HG03342 (cell line): ENCODE data around the gene FCN3.

Source experiments
- ATAC-seq: cut with Tn5 transposase; IDR thresholded peaks from one replicate; pipeline ENCODE4 v1.9.1; 2021; ENCODE audit warnings: mild to moderate bottlenecking, moderate library complexity; ENCODE audit not compliant: unreplicated experiment

FCN3 gene

DNA sequence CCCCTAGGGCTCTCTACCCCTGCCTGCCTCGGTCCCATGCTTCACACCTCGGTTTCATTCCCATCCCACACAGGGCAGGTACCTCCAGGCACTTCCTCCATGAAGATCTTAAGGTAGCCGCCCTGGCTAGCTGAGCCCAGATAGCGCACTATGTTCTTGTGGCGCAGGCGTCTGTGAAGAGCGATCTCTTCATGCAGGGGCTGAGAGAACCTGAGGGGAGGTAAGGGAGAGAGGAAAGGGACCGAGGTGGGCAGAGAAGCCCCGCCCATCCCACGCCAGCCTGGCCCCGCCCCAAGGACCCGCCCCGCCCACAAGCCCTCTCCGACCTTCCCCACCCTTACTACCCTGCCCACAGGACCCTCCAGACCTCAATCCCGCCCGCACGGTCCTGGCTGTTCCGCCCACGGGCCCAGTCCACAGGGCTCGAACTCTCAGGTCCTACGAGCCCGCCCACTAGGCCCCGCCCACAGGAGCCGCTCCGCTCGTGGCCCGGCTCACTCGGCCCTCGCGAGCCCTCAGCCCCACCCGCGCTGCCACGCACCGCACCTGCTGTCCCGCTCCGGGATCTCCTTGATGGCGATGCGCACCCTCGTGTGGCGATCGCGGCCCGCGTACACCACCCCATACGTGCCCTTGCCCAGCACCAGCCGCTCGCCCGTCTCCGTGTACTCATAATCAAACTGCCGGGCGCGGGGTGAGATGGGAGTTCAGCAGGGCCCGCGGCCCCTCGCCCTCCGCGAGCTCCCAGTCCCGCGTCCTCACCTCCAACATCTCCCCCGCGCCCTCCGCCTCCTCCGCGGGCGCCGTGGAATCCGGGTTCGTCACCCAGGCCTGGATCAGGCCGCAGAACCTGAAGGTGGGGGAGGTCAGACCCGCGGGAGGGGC is 14.2 kb downstream of the FCN3 start:
- no peak for ATAC-seq

DNA sequence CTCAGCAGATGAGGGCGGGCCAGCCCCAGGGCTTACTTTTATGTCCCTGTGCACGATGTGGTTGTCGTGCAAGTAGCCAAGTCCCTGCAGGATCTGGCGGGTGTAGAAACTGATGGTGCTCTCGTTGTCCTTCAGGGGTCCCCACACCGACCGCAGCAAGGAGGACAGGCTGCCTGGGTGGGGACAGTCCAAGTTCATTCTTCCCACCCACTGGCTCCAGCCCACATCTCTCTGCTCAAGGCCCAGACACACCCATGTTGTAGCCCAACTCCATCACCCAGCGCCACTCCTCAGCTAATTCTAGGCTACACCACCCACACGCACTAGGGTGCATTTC is 14.8 kb downstream of the FCN3 start:
- no peak for ATAC-seq

DNA sequence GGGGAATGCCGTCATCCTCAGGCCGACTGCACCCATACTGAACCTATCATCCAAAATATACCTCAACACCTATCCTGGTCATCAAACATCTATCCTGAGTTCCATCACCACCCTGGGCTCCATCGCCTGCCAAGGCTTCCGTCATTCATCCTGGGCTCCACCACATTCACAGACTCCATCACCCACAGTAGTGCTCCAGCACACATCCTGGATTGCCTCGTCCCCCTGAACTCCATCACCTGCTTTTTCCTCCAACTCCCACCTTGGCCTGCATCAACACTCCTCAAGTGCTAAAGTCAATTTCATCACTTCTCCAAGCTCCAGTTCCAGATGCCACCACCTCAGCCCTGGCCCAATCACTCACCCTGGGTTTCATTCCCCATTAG is 15.7 kb downstream of the FCN3 start:
- ATAC-seq, result no peak

DNA sequence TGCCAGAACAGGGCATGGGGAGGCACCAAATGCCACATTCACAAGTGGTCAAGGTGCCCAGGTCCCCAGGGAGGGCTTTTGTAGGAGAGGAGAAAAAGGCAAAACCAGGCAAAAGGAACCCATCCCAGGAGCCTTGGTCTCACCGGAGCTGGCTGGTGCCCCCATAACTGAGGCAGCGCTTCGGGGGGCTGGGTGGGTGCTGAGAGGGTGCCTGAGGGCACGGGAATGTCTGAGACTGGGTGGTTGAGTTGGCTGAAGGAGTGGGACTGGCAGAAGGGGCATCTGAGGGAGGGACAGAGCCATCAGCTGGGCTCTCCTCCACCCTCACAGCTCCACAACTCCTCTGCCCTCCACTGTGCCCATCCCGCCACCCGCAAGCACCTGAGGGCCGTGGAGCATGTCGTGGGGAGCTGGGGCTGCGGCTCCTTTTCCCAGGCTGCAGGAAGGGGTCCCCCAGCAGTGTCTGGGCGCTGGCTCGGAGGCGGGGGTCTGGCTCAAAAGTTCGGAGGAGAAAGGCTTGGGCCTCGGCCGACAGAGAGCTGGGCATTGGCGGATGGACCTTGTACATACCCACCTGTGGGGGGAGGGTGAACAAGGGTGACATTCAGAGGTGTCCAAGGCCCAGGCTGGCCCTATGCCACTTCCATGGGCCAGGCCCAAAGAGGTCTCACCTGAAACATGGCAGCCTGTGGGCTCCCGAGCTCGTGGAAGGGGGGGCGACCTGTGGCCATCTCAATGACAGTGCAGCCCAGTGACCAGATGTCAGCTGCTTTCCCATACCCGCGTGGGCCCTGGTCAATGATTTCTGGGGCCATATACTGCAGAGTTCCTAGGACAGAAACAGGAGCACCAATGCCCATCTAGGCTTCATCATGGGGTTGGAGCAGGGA is 16.3 kb downstream of the FCN3 start:
- no peak for ATAC-seq

DNA sequence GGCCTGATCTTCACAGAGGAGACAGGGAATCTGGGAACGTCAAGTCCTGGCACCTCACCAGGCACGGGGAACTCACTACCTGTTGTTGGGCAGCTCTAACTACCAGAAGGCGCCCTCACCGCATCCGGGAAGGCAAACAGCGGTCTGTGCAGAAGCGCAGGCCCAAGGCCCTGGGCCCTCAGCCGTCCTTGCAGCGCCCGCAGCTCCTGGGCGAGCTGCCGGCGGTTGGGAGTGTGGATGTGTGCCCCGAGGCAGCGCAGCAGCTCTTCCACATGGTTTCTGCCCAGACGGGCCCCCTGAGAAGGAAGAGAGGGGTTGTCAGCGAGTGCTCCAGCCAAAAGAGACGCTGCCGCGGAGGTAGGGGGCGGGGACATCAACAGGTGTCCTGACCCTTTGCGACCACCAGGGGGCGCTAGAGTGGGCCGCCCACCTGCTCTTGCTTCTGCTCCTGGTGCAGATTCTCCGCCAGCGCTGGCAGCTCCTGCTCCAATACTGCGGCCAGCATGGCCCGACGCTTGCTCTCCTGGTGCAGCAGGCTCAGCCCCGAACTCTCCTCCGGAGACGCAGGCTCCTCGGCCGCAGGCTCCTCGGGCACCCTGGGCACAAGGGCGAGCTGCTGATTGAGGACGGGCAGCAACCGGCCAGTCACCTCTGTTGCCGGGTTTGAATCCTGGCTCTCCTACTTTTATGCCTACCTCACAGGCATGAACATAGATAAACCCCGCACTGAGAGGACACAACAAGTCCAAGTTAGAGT is 17.2 kb downstream of the FCN3 start:
- no peak for ATAC-seq

DNA sequence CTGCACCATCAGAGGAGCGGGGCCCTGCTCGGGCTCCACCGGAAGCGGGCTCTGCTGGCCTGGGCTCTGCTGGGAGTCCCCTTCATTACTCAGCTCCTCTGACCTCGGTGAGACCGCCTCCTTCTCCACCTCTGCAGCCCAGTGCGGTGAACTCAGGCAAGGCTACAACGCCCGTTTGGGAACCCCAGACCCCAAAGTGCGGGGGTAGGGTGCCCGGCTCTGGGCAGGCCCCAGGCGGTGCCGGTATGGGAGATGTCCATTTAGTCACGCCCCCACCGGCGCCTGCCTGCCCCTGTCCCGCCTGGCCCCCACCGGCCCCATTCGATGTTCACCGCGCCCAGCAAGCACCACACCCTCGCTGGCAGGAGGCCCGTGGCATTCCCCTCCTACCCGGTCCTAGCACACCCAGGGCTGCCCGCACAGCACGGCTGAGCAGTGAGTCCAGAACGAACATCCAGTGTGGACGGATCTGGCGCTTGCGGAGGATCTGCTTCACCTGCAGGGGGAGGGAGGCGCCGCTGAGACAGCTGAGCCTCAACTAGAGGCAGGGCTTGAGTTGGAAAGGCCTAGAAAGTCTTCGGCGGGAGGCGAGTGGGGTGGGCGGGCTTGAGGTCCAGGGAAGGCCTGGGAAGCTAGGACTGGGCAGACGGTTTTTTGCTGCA is 17.9 kb downstream of the FCN3 start:
- ATAC-seq, result no peak

DNA sequence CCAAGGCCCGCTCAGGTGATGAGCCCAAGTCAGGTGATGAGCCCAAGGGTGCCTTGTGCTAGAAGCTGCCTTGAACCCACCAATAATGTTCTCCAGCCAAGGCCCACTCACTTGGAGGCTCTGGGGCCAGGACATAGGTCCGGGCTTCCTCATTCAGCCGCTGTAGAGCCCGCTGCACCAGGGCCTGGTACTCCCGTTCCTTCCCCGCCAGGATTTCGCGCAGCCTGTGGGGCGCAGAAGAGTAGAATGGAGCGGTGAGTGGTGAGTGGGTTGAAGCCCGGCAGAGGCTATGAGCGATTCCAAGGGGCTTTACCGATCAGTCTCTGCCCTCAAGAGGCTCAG is 18.4 kb downstream of the FCN3 start:
- no peak for ATAC-seq

DNA sequence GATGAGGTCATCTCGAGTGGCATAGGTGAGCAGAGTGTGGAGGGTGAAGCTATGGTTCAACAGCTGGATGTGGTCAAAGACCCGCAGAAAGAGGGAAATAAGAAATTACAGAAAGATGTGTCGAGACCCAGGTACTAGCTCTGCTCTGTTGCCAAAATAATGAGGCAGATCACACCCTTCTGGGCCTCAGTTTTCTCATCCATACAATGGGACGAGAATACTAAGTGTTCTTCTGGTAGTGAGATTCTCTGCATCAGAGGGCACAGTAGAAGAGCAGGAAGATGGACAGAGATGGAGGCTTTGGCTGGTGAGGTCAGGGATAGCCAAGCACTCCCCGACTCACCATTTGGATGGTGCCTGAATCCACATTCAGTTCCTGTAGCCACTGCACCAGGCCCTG is 18.9 kb downstream of the FCN3 start:
- no peak for ATAC-seq

DNA sequence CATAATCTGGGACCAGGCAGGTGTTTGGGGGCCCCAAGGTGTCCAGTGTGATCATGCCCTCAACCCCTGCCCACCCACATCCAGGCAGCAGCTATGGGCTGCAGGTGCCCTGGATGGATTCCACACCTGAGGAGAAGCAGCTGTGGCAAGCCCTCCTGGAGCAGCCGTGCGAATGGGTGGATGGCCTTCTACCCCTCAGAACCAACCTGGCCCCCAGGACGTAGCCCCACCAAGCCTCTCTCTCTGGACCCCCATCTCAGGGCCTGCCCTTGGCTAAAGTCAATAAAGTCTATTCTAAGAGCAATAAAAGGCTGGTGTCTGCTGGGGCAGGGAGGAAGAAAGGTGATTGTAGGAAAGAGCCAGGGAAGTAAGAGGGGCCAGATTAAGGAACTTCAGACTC is 21.0 kb downstream of the FCN3 start:
- no peak for ATAC-seq

DNA sequence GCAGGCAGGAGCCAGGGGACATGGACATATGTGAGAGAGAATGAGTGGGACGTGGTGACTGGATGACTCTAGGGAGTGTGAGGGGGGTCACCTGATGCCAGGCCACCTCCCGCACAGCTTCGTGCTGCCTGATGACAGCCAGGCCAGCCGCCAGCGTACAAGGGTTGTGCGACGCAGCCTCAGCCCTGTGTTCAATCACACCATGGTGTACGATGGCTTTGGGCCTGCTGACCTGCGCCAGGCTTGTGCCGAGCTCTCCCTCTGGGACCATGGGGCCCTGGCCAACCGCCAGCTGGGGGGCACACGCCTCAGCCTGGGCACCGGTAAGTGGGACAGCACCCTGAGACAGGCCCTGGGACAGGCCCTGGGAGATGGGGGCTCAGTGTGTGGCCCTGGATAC is 21.5 kb downstream of the FCN3 start:
- no peak for ATAC-seq

DNA sequence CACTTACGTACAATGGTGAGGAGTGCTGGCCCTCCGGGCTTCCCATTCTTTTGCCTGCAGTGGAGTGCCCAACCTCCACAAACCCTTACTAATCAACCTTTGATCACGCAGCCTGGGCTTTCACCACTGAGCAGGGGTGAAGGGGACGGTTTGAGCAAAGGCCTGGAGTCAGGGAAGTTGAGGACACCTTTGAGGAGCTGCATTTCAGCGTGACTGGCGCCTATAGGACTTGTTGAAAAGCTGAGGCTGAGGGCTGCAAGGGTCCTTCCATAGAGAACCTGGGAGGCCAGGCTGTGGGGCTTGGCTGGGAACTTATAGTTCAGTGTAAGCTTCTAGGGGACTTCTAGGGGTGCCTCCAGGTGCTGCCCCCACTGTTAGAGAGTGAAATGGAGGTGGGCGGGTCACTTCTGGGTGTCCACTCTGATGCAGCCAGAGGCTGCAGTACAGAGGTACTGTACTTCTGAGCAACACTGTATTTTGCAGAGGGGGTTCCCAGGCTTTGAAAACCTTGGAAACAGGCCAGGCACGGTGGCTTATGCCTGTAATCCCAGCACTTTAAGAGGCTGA is 23.0 kb downstream of the FCN3 start:
- ATAC-seq, result no peak

DNA sequence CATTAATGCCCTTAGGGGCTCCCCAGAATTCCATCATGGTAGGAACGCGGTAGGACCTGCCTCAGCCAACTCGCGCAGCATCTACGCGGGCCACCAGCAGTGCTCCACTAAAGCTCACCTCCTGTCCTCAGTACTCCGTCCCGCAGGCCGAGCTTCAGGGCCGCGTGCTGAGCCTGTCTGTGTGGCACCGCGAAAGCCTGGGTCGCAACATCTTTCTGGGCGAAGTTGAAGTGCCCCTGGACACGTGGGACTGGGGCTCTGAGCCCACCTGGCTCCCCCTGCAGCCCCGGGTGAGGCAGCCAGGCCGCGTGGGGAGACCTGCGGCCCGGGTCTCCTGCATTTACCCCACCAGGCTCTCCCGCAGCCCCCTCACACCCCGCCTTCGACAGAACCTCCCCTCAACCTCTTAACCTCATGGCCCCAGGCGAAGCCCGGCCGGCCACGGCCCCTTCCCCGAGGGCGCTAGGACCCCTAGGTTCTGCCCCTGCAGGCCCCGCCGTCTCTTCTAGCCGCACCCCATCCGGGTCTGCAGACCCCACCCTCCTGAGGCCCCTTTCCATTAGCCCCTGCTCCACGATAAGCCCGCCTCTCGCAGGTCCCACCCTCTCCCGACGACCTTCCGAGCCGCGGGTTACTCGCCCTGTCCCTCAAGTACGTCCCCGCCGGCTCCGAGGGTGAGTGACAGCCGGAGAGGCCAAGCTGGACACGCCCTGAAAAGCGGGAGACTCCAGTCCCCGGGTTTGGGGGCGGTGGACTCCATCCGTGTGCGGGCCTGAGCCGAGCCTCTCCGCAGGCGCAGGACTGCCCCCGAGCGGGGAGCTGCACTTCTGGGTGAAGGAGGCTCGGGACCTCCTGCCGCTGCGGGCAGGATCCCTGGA is 23.7 kb downstream of the FCN3 start:
- no peak for ATAC-seq

DNA sequence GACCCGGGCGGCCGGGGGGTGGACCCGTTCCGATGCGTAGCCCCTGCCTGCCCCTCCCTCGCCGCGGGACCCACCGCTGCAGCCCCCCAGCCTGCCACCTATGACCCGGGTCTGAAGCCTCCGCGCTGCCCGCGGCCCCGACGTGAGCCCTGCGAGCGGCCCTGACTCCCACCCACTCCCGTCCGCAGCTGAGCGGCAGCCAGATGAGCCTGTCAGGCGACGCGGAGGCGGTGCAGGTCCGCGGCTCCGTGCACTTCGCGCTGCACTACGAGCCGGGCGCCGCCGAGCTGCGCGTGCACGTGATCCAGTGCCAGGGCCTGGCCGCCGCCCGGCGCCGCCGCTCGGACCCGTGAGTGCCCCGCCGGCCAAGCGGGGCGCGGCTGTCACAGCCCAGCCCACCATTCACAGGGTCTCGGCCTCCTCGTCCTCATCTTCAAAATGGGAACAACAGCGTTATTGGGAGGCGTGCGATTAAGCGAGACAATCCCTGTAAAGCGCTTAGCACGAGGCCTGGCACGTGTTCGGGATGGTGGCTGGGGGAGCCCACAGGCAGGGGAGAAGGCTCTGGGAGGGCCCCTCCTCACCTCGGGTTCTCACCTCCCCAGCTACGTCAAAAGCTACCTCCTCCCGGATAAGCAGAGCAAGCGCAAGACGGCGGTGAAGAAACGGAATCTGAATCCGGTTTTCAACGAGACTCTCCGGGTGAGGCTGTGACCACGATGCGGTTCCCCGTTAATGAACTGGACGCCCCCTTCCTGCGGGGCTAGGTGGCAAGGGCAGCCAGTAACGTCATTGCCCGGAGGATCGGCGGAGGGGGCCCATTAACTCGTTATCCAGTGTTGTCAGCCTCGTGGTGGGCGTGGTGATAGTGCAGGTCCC is 24.6 kb downstream of the FCN3 start:
- no peak for ATAC-seq

DNA sequence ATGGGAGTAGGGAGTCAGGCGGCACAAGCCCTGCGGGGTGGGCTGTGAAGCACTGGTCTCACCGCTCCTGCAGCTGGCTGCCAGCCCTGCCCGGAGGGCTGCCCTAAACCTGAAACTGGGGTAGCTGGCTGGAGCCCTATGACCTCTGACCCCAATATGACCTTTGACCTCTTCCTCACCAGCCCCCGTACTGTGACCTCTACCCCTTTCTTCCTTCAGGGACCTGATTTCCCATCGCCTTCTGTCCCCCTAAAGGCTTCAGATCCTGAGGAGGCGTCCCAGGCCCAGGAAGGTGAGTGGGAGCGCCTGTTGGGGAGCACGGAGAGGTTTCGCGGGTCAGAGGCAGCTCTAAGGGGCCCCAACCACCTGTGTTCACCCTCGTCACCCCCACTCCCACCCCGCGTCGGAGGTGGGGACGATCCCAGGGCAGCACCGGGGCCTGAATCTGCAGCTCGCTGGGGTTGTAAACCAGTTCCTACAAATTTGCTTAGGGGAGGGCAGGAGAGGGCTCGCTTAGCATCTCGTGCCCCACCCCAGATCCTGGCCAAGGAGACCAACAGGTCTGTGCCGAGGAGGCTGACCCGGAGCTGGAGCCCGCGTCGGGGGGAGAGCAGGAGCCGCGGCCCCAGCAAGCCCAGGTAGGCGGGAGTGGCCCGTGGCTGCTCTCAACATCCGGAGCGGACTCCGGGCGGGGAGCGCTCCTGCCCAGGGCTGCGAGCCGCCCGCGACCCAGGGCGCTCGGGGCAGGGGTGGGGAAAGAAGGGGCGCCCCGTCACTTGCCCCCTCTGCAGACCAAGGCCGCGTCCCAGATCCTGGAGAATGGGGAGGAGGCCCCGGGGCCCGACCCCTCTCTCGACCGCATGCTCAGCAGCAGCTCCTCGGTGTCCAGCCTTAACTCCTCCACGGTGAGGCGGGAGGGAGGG is 25.5 kb downstream of the FCN3 start:
- no peak for ATAC-seq

DNA sequence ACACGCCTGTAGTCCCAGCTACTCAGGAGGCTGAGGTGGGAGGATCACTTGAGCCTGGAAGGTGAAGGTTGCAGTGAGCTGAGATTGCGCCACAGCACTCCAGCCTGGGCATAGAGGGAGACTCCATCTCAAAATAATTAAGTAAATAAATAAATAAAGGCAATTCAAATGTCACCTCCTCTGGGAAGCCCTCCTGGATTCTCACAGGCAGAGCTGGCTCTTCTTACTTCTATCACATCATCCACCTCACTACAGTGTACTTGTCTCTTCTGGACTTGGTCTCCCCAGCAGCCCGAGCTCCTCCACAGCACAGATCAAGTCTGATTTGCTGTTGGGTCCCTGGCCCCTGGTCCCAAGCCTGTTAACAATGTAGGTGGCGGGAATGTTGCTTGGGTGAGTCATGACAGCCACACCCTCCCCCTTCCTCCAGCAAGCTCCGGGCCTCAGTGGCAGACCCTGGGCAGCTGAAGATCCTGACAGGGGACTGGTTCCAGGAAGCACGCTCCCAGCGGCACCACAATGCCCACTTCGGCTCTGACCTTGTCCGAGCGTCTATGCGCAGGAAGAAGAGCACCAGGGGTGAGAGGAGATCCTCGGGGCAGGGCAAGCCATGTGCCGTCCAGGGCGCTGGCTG is 27.5 kb downstream of the FCN3 start:
- ATAC-seq, result no peak

DNA sequence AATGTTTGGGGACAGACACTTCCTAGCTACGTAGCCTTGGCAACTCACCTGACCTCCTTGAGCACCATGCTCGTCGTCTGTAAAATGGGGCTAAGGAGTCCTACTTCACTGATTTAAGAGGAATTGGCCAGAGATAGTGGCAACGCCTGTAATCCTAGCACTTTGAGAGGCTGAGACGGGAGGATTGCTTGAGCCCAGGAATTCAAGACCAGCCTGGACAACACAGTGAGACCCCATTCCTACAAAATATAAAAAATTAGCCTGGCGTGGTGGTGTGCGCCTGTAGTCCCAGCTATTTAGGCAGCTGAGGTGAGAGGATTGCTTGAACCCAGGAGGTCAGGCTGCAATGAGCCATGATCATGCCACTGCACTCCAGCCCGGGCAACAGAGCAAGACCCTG is 28.3 kb downstream of the FCN3 start:
- no peak for ATAC-seq

DNA sequence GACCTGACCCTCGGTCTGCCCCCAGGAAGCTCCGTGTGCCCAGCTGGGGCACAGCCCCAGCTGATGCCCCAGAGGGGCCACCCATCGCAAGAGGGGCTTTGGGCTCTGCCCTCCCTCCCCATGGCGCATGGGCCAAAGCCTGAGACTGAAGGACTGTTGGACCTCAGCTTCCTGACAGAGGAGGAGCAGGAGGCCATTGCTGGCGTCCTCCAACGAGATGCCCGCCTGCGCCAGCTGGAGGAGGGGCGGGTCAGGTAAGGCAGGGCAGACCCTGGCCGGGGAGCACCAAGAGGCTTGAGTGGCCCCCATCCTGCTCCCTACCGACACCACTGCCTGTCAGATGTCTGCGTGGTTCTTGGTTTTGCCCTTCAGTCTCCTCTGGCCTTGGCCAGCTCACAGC is 29.4 kb downstream of the FCN3 start:
- no peak for ATAC-seq
